DND-41 (cell line): ENCODE data around the gene CNOT6L.

Experiments used
- CTCF ChIP-seq: IDR thresholded peaks from 2 replicates; pipeline ENCODE4 v1.5.1; 2012; ENCODE audit warnings: borderline replicate concordance, low read length, moderate library complexity, mild to moderate bottlenecking; ENCODE audit not compliant: poor library complexity, severe bottlenecking; ENCODE audit errors: extremely low read depth
- EZH2 ChIP-seq: IDR thresholded peaks from 3 replicates; pipeline ENCODE4 v1.6.1; 2012; ENCODE audit warnings: borderline replicate concordance, low read depth, mild to moderate bottlenecking, moderate library complexity, low read length, inconsistent platforms; ENCODE audit not compliant: severe bottlenecking

GRCh38 chr4:77782102-77782835, 36.9 kb downstream of the CNOT6L start:
- TF ChIP-seq EZH2 = no peak
- TF ChIP-seq CTCF = no peak
